Measurements from ENCODE around the gene CDV3. TPM values are rescaled to one million over a fixed set of nuclear protein-coding genes. Genes with fewer than 3 reads are reported as not detected.
A peak's percentile ranks its signal among the peaks of the same experiment; 100 is the strongest.

Gene CDV3, protein sequence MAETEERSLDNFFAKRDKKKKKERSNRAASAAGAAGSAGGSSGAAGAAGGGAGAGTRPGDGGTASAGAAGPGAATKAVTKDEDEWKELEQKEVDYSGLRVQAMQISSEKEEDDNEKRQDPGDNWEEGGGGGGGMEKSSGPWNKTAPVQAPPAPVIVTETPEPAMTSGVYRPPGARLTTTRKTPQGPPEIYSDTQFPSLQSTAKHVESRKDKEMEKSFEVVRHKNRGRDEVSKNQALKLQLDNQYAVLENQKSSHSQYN
- total RNA-seq (2011; cell fraction: chromatin; rRNA removed; ENCODE audit: low replicate concordance): 12.9 and 28.4 TPM in 2 replicates
- 13.3 and 15.1 TPM in 2 replicates for total RNA-seq (2011; cell fraction: nucleolus; rRNA removed)
- total RNA-seq (2011; cell fraction: nucleoplasm; rRNA removed): 20.2 and 35.3 TPM in 2 replicates
- total RNA-seq (2014; rRNA removed): 78.4 and 82.3 TPM in 2 replicates
- 116 and 133 TPM in 2 replicates for total RNA-seq (2014; rRNA removed; fragmentation: Illumina TruSeq; extraction: Trizol)
- 120 and 128 TPM in 2 replicates for total RNA-seq (2015; rRNA removed; fragmentation: Illumina TruSeq; extraction: Trizol)
- total RNA-seq (2021): 121 and 123 TPM in 2 replicates
- polyA plus RNA-seq (2011; rRNA removed): 68.6 and 75.1 TPM in 2 replicates
- 14.2 and 29.1 TPM in 2 replicates for polyA plus RNA-seq (2011; cell fraction: cytosol; rRNA removed)
- polyA plus RNA-seq (2011; cell fraction: nucleus; rRNA removed): 17.4 and 20.8 TPM in 2 replicates
- 65.8 and 87.6 TPM in 2 replicates for polyA plus RNA-seq (2012)
- 112 and 120 TPM in 2 replicates for polyA plus RNA-seq (2014; fragmentation: Illumina TruSeq; extraction: Trizol)
- 100 to 1,000 TPM in 1 of 2 experiments, 10 to 100 TPM in 1; 72.3 to 273 TPM for polyA plus RNA-seq (2014; fragmentation: Nextera tagmentation; extraction: Ambion mirVana)
- 83.4 and 86.2 TPM in 2 replicates for polyA plus RNA-seq (2014; rRNA removed)
- 83.2 and 102 TPM in 2 replicates for polyA minus RNA-seq (2011; rRNA and poly(A)+ RNA removed)
- 39.9 and 52.1 TPM in 2 replicates for polyA minus RNA-seq (2011; cell fraction: cytosol; rRNA and poly(A)+ RNA removed)
- polyA minus RNA-seq (2011; cell fraction: nucleus; rRNA and poly(A)+ RNA removed): 10.5 and 20.2 TPM in 2 replicates
- percentile 94 among the genes with signal in this experiment for Bru-seq, nascent RNA
- percentile 95 among the genes with signal in this experiment for BruChase-seq, experiment 1, labeled RNA remaining after a 2-hour chase
- percentile 96 among the genes with signal in this experiment for BruChase-seq, experiment 2, labeled RNA remaining after a 6-hour chase
- long read RNA-seq, experiment 1, transcript CDV3-203 (5 exons, 955 nt): minor isoform, 111 of 523 reads
- long read RNA-seq, experiment 1, transcript CDV3-201 (5 exons, 3,307 nt): major isoform, 185 of 523 reads
- long read RNA-seq, experiment 1, partial matches to known transcripts: 131 of 523 reads
- long read RNA-seq, experiment 1, other reads (novel, unspliced or antisense): 96 of 523 reads
- long read RNA-seq, experiment 2, transcript CDV3-201 (5 exons, 3,307 nt): major isoform, 25 of 169 reads
- long read RNA-seq, experiment 2, transcript CDV3-203 (5 exons, 955 nt): minor isoform, 9 of 169 reads
- long read RNA-seq, experiment 2, partial matches to known transcripts: 8 of 169 reads
- long read RNA-seq, experiment 2, other reads (novel, unspliced or antisense): 127 of 169 reads
- long read RNA-seq, experiment 3, partial matches to known transcripts: 1 of 51 reads
- long read RNA-seq, experiment 3, other reads (novel, unspliced or antisense): 46 of 51 reads

DNA sequence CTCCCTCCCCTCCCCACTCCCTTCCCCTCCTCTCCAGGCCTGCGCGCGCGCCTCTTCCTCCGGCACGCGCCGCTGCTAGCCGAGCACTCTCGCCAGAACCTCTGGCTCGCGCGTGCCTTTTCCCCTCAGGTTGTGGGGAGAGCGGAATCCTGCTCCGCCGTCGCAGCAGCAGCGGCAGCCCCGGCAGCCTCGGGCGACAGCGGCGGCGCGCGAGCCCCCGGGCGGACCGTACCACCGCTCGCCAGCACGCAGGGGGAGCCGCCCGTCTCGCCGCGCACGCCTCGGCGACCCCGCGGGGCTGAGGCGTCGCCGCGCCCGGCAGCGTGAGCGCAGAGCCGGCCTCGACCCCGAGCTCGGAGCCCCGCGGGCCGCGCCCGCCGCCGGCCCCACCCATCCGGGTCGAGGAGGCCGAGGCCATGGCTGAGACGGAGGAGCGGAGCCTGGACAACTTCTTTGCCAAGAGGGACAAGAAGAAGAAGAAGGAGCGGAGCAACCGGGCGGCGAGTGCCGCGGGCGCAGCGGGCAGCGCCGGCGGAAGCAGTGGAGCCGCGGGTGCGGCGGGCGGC lies at the start of gene CDV3:
TSS of gene CDV3 (plus strand) at position 58 of the 566 bp plus-strand sequence. CDS start at position 417, 359 bp downstream.
- H2AFZ ChIP-seq (ENCODE audit: low read depth, low read length): peak within 1 kb of the TSS; percentile 84
- DNase-seq (ENCODE audit: extremely low read depth in 1 of 4, low spot score in 3 of 4) (peak in 2 of 4 experiments; percentile 63), ATAC-seq (peak; percentile 50), FAIRE-seq (no peak)
- in situ Hi-C loops (cut with MboI) (no loop called here), intact Hi-C loops (cut with micrococcal nuclease) (loop anchor here (10.0 kb wide), 1 partner anchor 849 kb away; the partner anchor contains the start of gene NPHP3)
- CTCF ChIA-PET (ENCODE audit: low intra/inter-chr PET ratio): no interaction called here
- H3K9me1 ChIP-seq (ENCODE audit: control insufficient read depth, insufficient read depth, low read length): no peaks in the 10 kb centered on the region
- no peaks in the 10 kb centered on the region for H3K9me3 ChIP-seq (replicated peaks; ENCODE audit: control insufficient read depth, insufficient read depth, low read depth, low read length)
- H3K27ac ChIP-seq (ENCODE audit: extremely low read depth, low read depth, low read length): peak within 1 kb of the TSS; percentile 95
- peaks cover 25% of the 10 kb centered on the region for H4K20me1 ChIP-seq (replicated peaks; ENCODE audit: control insufficient read depth, insufficient read depth, low read length)
- no TSS peak for BruUV-seq (replicated peaks)
- peak within 1 kb of the TSS; percentile 94 for H3K4me2 ChIP-seq (ENCODE audit: insufficient read depth, low read length)
- H3K4me3 ChIP-seq: peak within 1 kb of the TSS; percentile 80
- POLR2A ChIA-PET: interaction anchor here (0.7 to 2.1 kb wide), 6 partner anchors 11 to 1363 kb away, joined by 3 to 10 read pairs (median 4); no protein-coding TSS in a partner anchor
- peaks cover 39% of the 10 kb centered on the region for H3K36me3 ChIP-seq (ENCODE audit: control insufficient read depth, insufficient read depth, low read length)
- WGBS (ENCODE audit: insufficient coverage, low coverage, missing lambda C conversion rate): under 1% methylated on average over 29 of the region's 81 CpGs
- peaks cover 7 to 22% of the 10 kb centered on the region in 2 experiments; a peak in 4 of 5 replicates for H3K4me1 ChIP-seq (replicated peaks in 1 of 2; ENCODE audit: control insufficient read depth in 2 of 2, insufficient read depth in 2 of 2, low read length in 2 of 2)
- H3K27me3 ChIP-seq (ENCODE audit: control insufficient read depth in 2 of 2, insufficient read depth in 2 of 2, low read length in 2 of 2): no peaks in the 10 kb centered on the region
- peak within 1 kb of the TSS; percentile 81 to 96 for H3K9ac ChIP-seq (ENCODE audit: insufficient read depth in 1 of 2, low read depth in 2 of 2, low read length in 2 of 2)
- H3K79me2 ChIP-seq (ENCODE audit: control insufficient read depth, insufficient read depth, low read length): peaks cover 49% of the 10 kb centered on the region
- TF ChIP-seq ZNF41 (CRISPR knock-in tag; conservative IDR thresholded peaks at IDR 0.05): no peak
- TF ChIP-seq PPARD (CRISPR knock-in tag; IDR thresholded peaks at IDR 0.05): no peak
- TF ChIP-seq LEF1 (IDR thresholded peaks at IDR 0.05): no peak
- TF ChIP-seq, protein P1, sequence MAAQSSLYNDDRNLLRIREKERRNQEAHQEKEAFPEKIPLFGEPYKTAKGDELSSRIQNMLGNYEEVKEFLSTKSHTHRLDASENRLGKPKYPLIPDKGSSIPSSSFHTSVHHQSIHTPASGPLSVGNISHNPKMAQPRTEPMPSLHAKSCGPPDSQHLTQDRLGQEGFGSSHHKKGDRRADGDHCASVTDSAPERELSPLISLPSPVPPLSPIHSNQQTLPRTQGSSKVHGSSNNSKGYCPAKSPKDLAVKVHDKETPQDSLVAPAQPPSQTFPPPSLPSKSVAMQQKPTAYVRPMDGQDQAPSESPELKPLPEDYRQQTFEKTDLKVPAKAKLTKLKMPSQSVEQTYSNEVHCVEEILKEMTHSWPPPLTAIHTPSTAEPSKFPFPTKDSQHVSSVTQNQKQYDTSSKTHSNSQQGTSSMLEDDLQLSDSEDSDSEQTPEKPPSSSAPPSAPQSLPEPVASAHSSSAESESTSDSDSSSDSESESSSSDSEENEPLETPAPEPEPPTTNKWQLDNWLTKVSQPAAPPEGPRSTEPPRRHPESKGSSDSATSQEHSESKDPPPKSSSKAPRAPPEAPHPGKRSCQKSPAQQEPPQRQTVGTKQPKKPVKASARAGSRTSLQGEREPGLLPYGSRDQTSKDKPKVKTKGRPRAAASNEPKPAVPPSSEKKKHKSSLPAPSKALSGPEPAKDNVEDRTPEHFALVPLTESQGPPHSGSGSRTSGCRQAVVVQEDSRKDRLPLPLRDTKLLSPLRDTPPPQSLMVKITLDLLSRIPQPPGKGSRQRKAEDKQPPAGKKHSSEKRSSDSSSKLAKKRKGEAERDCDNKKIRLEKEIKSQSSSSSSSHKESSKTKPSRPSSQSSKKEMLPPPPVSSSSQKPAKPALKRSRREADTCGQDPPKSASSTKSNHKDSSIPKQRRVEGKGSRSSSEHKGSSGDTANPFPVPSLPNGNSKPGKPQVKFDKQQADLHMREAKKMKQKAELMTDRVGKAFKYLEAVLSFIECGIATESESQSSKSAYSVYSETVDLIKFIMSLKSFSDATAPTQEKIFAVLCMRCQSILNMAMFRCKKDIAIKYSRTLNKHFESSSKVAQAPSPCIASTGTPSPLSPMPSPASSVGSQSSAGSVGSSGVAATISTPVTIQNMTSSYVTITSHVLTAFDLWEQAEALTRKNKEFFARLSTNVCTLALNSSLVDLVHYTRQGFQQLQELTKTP (IDR thresholded peaks at IDR 0.05; ENCODE audit: low read depth in 1 of 2, partially characterized antibody in 2 of 2): no peak
- no peak for TF ChIP-seq SMAD1 (IDR thresholded peaks at IDR 0.05; ENCODE audit: low read depth, low read length, partially characterized antibody)
- no peak for TF ChIP-seq MCM7 (IDR thresholded peaks at IDR 0.05)
